Keratinocyte (primary cell): ENCODE data around the gene ELF1. TPM values are rescaled to one million over a fixed set of nuclear protein-coding genes. Genes with fewer than 3 reads are reported as not detected.
"Not testable (repeated sequence)": the region's sequence is repeated elsewhere in the genome, so short reads cannot be mapped to it uniquely, and the experiment has no call there.

ENCODE experiments used
- DNase-seq: peaks from one replicate; pipeline ENCODE4 v3.0.0-alpha.2; 2011; ENCODE audit warnings: low read depth, missing footprints, low spot score
- FAIRE-seq: peaks from 2 replicates; lab custom pipeline; 2011; peaks lifted over from hg19 to GRCh38; lab: Jason Lieb, UNC
- H2AFZ ChIP-seq: 2 replicates; pipeline ENCODE4 v1.6.0; 2012; ENCODE audit warnings: low read length, control low read depth, inconsistent platforms; ENCODE audit not compliant: control insufficient read depth
- H3K27ac ChIP-seq: 2 replicates; pipeline ENCODE4 v1.5.1; 2011; ENCODE audit warnings: low read length; ENCODE audit not compliant: control insufficient read depth, insufficient read depth
- H3K27me3 ChIP-seq: 3 replicates; pipeline ENCODE4 v1.6.0; 2011; ENCODE audit warnings: low read length; ENCODE audit not compliant: control insufficient read depth, insufficient read depth; ENCODE audit errors: extremely low read depth
- H3K36me3 ChIP-seq, 2 experiments: 2 replicates in 1 of 2; 3 replicates in 1 of 2; pipeline ENCODE4 v1.5.1; 2011; ENCODE audit warnings: low read length in 2 of 2, mild to moderate bottlenecking in 1 of 2; ENCODE audit not compliant: control insufficient read depth in 2 of 2, insufficient read depth in 2 of 2; ENCODE audit errors: extremely low read depth in 1 of 2
- H3K4me1 ChIP-seq: 3 replicates; pipeline ENCODE4 v1.5.1; 2011; ENCODE audit warnings: low read length; ENCODE audit not compliant: control insufficient read depth, insufficient read depth; ENCODE audit errors: extremely low read depth
- H3K4me2 ChIP-seq: 3 replicates; pipeline ENCODE4 v1.6.0; 2011; ENCODE audit warnings: low read depth, low read length; ENCODE audit not compliant: control insufficient read depth, insufficient read depth; ENCODE audit errors: extremely low read depth
- H3K4me3 ChIP-seq, 3 experiments: fragments of 200-600 bp in 1 of 3; sonication (generic) in 1 of 3; 2 replicates in 2 of 3; 3 replicates in 1 of 3; pipeline ENCODE4 v1.5.1; 2011 to 2016; ENCODE audit warnings: low read length in 3 of 3, mild to moderate bottlenecking in 3 of 3, control low read depth in 2 of 3, inconsistent platforms in 1 of 3, low read depth in 1 of 3, mixed read lengths in 1 of 3, mixed run types in 1 of 3, moderate library complexity in 1 of 3; ENCODE audit not compliant: control insufficient read depth in 2 of 3, insufficient read depth in 2 of 3; ENCODE audit errors: extremely low read depth in 1 of 3
- H3K79me2 ChIP-seq: 2 replicates; pipeline ENCODE4 v1.6.0; 2012; ENCODE audit warnings: low read length; ENCODE audit not compliant: control insufficient read depth, insufficient read depth
- H3K9ac ChIP-seq: 3 replicates; pipeline ENCODE4 v1.6.0; 2011; ENCODE audit warnings: low read length; ENCODE audit not compliant: control insufficient read depth, insufficient read depth; ENCODE audit errors: extremely low read depth
- H3K9me1 ChIP-seq: 3 replicates; pipeline ENCODE4 v1.6.0; 2011; ENCODE audit warnings: low read length; ENCODE audit not compliant: control insufficient read depth, insufficient read depth; ENCODE audit errors: extremely low read depth
- H3K9me3 ChIP-seq: 2 replicates; pipeline ENCODE4 v1.5.1; 2012; ENCODE audit warnings: low read depth, low read length; ENCODE audit not compliant: control insufficient read depth
- H4K20me1 ChIP-seq: 3 replicates; pipeline ENCODE4 v1.6.0; 2011; ENCODE audit warnings: low read length; ENCODE audit not compliant: control insufficient read depth, insufficient read depth; ENCODE audit errors: extremely low read depth
- EZH2 ChIP-seq: IDR thresholded peaks from one replicate; pipeline ENCODE4 v1.6.1; 2012; ENCODE audit warnings: inconsistent platforms, mild to moderate bottlenecking, low read length, moderate library complexity
- dilution Hi-C: fragments of 300-500 bp; cut with MboI; formaldehyde crosslinking; loops from one replicate; pipeline ENCODE4 v1.7.0; 2020; ENCODE audit warnings: low sequenced_read_pairs; ENCODE audit not compliant: extremely low pct_ligation_motif_present
- polyA plus RNA-seq, 5 experiments: library from polyadenylated mRNA; depleted of rRNA in 3 of 5; stranded (reverse) in 3 of 5; stranded (forward) in 1 of 5; unstranded in 1 of 5; fragments of >200 nt; gene quantifications; 1 replicate in 1 of 5; 2 replicates in 3 of 5; 3 replicates in 1 of 5; pipeline versions ENCODE4 v1.2.1 to v1.2.3, GENCODE V29; 2011 to 2012; ENCODE audit warnings: missing spikeins in 2 of 5, low read depth in 1 of 5, low replicate concordance in 1 of 5
- TF ChIP-seq, protein P1 (sequence below), 3 experiments: IDR thresholded peaks in 1 of 3; conservative IDR thresholded peaks in 1 of 3; optimal IDR thresholded peaks in 1 of 3; 2 replicates in 2 of 3; 3 replicates in 1 of 3; pipeline versions ENCODE3 to v1.5.1; 2011; ENCODE audit warnings: low read length in 3 of 3, mild to moderate bottlenecking in 3 of 3, moderate library complexity in 2 of 3, control low read depth in 1 of 3, inconsistent platforms in 1 of 3; ENCODE audit not compliant: insufficient read depth in 2 of 3; ENCODE audit errors: extremely low read depth in 1 of 3

The ELF1 gene
- polyA plus RNA-seq, 1 donor (not counting 4 experiments of a cell fraction or from before 2014, with no cell fraction given): 57.6 TPM

- dilution Hi-C loops: no loop called here
- TF ChIP-seq EZH2: no peak
- TF ChIP-seq, protein P1, sequence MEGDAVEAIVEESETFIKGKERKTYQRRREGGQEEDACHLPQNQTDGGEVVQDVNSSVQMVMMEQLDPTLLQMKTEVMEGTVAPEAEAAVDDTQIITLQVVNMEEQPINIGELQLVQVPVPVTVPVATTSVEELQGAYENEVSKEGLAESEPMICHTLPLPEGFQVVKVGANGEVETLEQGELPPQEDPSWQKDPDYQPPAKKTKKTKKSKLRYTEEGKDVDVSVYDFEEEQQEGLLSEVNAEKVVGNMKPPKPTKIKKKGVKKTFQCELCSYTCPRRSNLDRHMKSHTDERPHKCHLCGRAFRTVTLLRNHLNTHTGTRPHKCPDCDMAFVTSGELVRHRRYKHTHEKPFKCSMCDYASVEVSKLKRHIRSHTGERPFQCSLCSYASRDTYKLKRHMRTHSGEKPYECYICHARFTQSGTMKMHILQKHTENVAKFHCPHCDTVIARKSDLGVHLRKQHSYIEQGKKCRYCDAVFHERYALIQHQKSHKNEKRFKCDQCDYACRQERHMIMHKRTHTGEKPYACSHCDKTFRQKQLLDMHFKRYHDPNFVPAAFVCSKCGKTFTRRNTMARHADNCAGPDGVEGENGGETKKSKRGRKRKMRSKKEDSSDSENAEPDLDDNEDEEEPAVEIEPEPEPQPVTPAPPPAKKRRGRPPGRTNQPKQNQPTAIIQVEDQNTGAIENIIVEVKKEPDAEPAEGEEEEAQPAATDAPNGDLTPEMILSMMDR (optimal IDR thresholded peaks at IDR 0.05 in 1 of 3, IDR thresholded peaks at IDR 0.05 in 1 of 3, conservative IDR thresholded peaks at IDR 0.05 in 1 of 3; ENCODE audit: extremely low read depth in 1 of 3, insufficient read depth in 2 of 3, low read length in 3 of 3): no peak
- Histone ChIP-seq H3K9me3 (no peaks in the 10 kb centered on the region), H3K4me3 (no peak overlapping the region), H3K36me3 (no peaks in the 10 kb centered on the region), H3K27ac (no peak overlapping the region), H4K20me1 (no peaks in the 10 kb centered on the region), H3K4me2 (no peak overlapping the region), H3K27me3 (no peaks in the 10 kb centered on the region), H3K4me1 (no peaks in the 10 kb centered on the region), H3K9ac (no peak overlapping the region), H3K9me1 (no peaks in the 10 kb centered on the region), H2AFZ (no peak overlapping the region), H3K79me2 (no peaks in the 10 kb centered on the region)
- no peak for FAIRE-seq
- no peak for DNase-seq
Measured at GRCh38 chr13:40897053-40897452, 122.1 kb downstream of the ELF1 start.

DNA sequence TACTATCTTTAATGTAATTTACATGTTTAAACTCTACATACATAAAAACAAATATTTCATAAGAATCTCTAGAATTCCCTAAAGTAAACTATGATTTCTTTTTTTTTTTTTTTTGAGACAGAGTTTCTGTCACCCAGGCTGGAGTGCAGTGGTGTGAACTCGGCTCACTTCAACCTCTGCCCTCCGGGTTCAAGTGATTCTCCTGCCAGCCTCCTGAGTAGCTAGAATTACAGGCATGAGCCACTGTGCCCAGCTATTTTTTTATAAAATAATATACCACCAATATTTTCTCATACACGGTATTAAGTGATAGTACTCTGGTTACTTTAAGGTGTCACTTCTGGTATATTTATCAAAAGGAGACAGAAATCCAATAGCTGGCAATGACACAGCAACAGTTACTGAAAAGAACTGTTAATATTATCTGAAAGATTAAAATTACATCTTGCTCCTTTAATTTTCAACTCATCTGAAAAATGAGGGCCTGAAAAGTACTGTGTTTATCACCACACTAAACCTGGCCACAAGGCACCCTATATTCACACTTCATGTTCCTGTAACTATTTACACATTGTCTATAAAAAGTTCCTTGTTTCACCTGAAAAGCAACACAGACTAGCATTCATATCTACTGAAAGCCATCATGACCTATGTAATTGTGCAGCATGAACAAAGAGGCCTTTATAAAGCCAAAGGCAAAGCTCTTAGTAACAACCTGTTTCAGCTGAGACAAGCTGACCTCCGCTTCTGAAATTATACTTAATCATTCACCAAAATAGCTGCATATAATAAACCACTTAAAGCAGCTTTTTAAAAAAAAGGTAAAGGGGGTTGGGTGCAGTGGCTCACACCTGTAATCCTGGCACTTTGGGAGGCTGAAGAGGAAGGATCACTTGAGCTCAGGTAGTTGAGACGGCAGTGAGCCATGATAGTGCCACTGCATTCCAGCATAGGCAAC, 123.6 kb downstream of the ELF1 start:
- H3K27me3 ChIP-seq: no peaks in the 10 kb centered on the region
- peak; percentile 4 for DNase-seq
- FAIRE-seq: no peak

DNA sequence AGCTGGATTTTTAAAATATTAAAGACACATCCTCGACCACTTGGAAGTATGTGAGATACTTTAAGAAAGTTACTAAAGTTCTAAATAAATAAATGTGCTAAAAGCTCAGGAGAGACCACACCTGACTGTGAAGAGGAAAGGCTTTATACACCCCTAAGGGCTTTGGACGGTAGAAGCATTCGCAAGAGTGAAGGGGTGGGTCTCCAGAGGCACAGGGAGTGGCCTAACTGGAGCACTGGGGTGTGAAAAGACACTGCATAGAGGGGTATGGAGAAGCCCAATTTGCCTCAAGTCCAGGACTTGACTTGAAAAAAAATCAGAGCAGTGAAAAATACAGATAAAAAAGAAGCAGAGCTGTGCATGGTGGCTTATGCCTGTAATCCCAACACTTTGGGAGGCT, 125.5 kb downstream of the ELF1 start:
- FAIRE-seq, H3K36me3 ChIP-seq, H3K4me3 ChIP-seq, H3K4me1 ChIP-seq, H3K9me1 ChIP-seq, H3K79me2 ChIP-seq, H3K27me3 ChIP-seq, H3K9me3 ChIP-seq, H3K4me2 ChIP-seq, H3K27ac ChIP-seq, dilution Hi-C loops, H4K20me1 ChIP-seq, H3K9ac ChIP-seq, DNase-seq, H2AFZ ChIP-seq: not testable (repeated sequence)

More for the DNA sequence above, 123.6 kb downstream of the ELF1 start:
- H3K9me1 ChIP-seq: no peaks in the 10 kb centered on the region
- H2AFZ ChIP-seq: no peak overlapping the region
- H3K4me1 ChIP-seq: no peaks in the 10 kb centered on the region
- H3K36me3 ChIP-seq: no peaks in the 10 kb centered on the region
- dilution Hi-C loops: no loop called here
- no peaks in the 10 kb centered on the region for H3K79me2 ChIP-seq
- no peak for TF ChIP-seq EZH2
- TF ChIP-seq, protein P1 (optimal IDR thresholded peaks at IDR 0.05 in 1 of 3, IDR thresholded peaks at IDR 0.05 in 1 of 3, conservative IDR thresholded peaks at IDR 0.05 in 1 of 3; ENCODE audit: extremely low read depth in 1 of 3, insufficient read depth in 2 of 3, low read length in 3 of 3): no peak
- no peak overlapping the region for H3K27ac ChIP-seq
- H3K4me3 ChIP-seq: no peak overlapping the region
- no peaks in the 10 kb centered on the region for H3K9me3 ChIP-seq
- H3K9ac ChIP-seq: no peak overlapping the region
- H4K20me1 ChIP-seq: no peaks in the 10 kb centered on the region
- no peak overlapping the region for H3K4me2 ChIP-seq
